Activated CD4-positive, alpha-beta T cell treated with anti-CD3 and anti-CD28 coated beads for 1 hour (primary cell): ENCODE measurements around the gene UBE2E2.

ENCODE experiments used
- DNase-seq: peaks from one replicate; pipeline ENCODE4 v3.0.0-alpha.2; 2020

Gene UBE2E2

GRCh38 chr3:23399221-23399620 is 196.1 kb downstream of the UBE2E2 start:
- no peak for DNase-seq

GRCh38 chr3:23402728-23403492 is 199.8 kb downstream of the UBE2E2 start:
- DNase-seq, result no peak

- DNase-seq, result no peak
These were observed 201.1 kb downstream of the UBE2E2 start for GRCh38 chr3:23404246-23404645.

GRCh38 chr3:23405081-23405480 is 202.0 kb downstream of the UBE2E2 start:
- DNase-seq, result no peak

- no peak for DNase-seq
These were observed 203.5 kb downstream of the UBE2E2 start for GRCh38 chr3:23406601-23407000.

GRCh38 chr3:23418026-23418425 is 214.9 kb downstream of the UBE2E2 start:
- no peak for DNase-seq

GRCh38 chr3:23421811-23422516 is 218.8 kb downstream of the UBE2E2 start:
- DNase-seq, result no peak

- no peak for DNase-seq
These were observed 219.4 kb downstream of the UBE2E2 start for GRCh38 chr3:23422517-23422851.

- no peak for DNase-seq
These were observed 222.3 kb downstream of the UBE2E2 start for GRCh38 chr3:23425410-23425809.

- DNase-seq, result no peak
These were observed 227.8 kb downstream of the UBE2E2 start for GRCh38 chr3:23430781-23431398.

GRCh38 chr3:23431764-23432163 is 228.6 kb downstream of the UBE2E2 start:
- DNase-seq, result no peak

- no peak for DNase-seq
These were observed 232.2 kb downstream of the UBE2E2 start for GRCh38 chr3:23435318-23435717.

- DNase-seq, result no peak
These were observed 232.8 kb downstream of the UBE2E2 start for GRCh38 chr3:23435904-23436303.

- DNase-seq, result no peak
These were observed 234.5 kb downstream of the UBE2E2 start for GRCh38 chr3:23437484-23438145.

- DNase-seq, result no peak
These were observed 235.5 kb downstream of the UBE2E2 start for GRCh38 chr3:23438657-23439056.

GRCh38 chr3:23439080-23439479 is 236.0 kb downstream of the UBE2E2 start:
- DNase-seq, result no peak

- no peak for DNase-seq
These were observed 237.5 kb downstream of the UBE2E2 start for GRCh38 chr3:23440416-23441294.

GRCh38 chr3:23442598-23443383 is 239.7 kb downstream of the UBE2E2 start:
- no peak for DNase-seq

GRCh38 chr3:23444386-23444785 is 241.3 kb downstream of the UBE2E2 start:
- DNase-seq, result no peak

GRCh38 chr3:23446301-23446700 is 243.2 kb downstream of the UBE2E2 start:
- no peak for DNase-seq

GRCh38 chr3:23448998-23449537 is 245.9 kb downstream of the UBE2E2 start:
- no peak for DNase-seq
